ENCODE results near the gene AMER3. TPM values are rescaled to one million over a fixed set of nuclear protein-coding genes. Genes with fewer than 3 reads are reported as not detected.

The AMER3 gene
- total RNA-seq, 2 donors from 2014 or later: not detected

DNA sequence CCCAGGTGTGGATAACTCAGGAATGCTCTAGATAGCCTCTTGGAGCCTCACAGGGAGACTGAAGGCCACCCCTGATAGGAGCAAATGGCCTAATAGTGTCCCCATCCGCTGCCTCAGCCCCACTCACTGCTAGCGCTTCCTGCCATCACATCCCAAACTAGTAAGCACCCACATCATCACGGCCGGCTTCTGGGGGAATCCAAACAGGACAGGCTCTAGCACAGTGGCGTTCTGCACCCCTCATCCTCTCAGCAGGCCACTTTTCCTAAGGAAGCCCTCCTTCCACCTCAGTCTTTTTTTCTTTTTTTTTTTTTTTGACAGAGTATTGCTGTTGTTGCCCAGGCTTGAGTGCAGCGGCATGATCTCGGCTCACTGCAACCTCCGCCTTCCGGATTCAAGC lies 6.3 kb upstream of the AMER3 start:
- intact Hi-C loops (cut with DNase I): no loop called here
- no peak for ATAC-seq
- DNase-seq: no peak

DNA sequence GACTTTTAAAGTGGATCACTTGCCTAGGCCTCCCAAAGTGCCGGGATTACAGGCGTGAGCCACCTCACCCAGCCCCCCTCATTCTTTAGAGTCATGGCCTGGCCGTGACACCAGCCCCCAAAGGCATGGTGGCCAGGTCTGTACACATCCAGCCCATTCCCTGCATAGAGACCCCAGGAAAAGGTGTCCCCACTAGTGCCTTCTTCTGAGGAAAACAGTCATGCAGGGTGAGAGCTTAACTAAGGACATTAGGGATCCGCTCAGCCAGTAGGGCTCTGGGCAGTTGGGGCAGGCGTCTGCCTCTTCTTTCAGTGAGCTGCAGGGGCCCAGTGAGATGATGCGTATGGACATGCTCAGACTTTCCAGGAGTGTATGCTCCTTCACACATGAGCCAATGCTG lies 5.7 kb upstream of the AMER3 start:
- no peak for DNase-seq
- no peak for ATAC-seq
- intact Hi-C loops (cut with DNase I): no loop called here

DNA sequence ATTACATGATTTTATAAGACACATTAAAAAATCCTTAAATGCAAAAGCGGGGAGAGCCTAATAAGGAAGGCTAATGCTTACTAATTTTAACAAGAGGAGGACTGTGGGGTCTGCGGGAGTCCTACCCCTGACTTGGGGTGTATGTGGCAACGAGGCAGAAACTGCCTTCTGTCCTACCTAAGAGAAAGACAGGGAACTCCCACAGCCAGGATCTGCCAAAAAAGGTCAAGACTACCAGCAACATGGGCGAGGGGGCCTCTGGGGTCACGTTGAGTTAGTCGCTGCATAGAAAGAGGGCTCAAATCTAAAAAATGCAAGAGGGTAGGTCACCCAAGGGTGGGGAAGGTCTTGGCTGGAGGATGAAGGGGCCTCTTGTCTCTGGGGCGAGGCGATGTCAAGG lies 529 bp upstream of the AMER3 start:
- intact Hi-C loops (cut with DNase I): no loop called here
- DNase-seq (no peak), ATAC-seq (no peak)

DNA sequence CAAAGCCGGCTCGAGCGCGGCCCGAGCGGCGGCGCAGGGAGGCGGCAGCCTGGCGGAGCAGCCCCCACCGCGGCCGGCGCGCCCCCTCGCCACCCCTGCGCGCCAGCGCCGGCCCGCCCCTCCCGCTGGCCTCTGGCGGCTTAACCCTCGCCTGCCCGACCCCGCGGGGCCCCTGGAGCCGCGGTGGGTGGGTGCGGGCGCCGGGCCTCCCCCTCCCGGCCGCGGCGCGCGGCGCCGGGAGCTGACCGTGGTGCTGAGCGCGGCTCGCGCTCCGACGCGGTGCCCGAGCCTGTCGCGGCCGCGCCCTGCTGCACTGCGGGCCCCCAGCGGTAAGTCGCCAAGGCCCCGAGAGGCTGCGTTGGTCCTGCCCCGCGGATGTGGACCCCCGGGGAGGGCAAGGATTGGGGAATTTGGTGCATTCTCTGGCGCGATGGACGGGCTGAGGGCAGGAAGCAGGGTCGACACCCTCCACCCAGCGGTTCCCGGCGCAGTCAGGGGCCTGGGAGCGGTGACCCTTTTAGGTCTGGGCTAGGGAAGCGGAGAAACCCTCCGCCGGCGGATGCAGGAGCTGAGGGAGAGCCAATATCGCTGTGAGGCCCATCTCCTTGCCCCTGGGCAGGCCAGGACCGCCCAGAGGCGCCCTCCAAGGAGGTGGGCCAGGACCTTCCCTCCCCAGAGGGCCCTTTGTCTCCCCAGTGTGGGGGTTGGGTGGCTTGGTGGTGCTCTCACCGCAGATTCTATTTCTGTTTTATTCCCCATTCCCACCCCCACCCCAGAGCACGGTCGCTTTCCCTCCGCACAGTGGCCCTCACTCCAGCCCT lies 923 bp downstream of the AMER3 start:
- intact Hi-C loops (cut with DNase I): no loop called here
- no peak for DNase-seq
- ATAC-seq: peak; percentile 88

DNA sequence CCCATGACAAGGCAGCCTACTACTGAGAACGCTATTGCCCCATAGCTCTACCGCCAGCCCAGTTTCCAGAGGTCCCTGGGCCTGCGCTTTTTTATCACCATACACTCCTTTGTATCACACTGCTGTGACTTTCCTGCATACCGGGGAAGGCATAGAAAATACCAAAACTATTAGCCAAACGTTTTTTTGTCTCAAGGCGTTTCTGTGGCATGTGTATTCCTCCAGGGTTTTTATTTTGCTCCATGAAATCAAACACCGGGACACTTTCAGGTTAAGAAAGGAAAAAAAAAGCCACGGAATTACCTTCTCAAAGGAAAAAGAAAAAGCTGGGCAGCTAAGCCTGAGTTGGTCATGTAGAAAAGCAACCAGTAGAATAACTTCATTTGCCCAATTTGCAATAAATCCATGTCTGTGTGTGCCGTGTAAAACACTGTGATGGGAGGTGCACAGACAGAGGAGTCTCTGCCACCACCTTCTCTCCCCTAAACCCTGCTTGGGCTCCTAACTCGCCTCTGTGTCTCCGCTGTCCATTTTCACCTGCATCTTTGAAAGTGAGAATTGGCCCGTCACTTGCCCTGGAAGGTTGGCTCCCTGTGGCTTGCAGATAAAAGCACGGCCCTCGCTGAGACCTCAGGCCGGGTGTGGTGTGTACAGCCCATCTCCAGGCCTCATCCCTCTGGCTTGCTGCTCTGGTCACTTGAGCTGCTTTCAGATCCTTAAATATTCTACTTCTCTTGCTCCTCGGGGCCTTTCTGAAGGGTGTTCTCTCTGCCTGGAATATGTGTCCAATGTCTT lies 1.7 kb downstream of the AMER3 start:
- DNase-seq: no peak
- intact Hi-C loops (cut with DNase I): no loop called here
- no peak for ATAC-seq

DNA sequence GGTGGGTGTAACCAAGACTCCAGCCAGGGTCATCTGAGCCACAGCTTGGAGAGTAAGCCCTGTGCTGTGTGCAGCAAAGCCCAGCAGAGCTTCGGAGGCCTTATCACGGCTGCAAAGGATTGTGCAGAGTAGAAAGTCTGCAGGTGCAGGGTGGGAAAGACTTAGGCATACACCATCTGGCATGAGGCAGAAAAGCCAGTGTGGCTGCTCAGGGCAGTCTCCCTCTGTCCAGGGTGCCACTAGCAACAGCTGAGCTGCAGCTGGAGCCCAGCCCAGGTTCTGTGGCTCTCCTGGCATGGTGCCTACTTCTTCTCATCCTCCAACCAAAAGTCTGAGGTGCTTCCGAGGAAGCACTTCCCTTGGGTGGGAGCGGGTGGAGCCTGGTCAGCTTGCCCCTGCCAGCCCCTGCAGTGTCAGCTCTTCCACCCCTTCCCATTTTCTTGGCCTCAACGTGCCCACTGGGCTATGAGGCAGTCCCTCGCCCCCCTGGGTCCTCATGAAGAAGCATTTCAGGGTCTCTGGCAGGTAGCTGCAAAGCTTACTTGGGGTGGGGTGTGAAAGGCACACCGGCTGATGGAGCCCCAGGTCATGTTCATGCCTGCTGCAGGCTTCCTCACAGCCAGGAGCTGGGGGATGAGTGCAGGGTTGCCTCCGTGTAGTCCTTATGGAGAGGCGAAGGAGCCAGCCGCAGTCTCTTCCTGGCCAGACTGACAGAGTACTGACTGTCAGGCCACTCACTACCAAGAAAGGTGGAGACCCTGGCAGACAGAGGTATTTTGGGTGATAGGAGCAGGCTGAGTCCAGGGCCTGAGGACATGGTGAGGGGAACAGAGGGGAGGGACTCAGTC lies 4.8 kb downstream of the AMER3 start:
- intact Hi-C loops (cut with DNase I): no loop called here
- no peak for DNase-seq
- peak in 1 of 2 donors; percentile 9 for ATAC-seq

DNA sequence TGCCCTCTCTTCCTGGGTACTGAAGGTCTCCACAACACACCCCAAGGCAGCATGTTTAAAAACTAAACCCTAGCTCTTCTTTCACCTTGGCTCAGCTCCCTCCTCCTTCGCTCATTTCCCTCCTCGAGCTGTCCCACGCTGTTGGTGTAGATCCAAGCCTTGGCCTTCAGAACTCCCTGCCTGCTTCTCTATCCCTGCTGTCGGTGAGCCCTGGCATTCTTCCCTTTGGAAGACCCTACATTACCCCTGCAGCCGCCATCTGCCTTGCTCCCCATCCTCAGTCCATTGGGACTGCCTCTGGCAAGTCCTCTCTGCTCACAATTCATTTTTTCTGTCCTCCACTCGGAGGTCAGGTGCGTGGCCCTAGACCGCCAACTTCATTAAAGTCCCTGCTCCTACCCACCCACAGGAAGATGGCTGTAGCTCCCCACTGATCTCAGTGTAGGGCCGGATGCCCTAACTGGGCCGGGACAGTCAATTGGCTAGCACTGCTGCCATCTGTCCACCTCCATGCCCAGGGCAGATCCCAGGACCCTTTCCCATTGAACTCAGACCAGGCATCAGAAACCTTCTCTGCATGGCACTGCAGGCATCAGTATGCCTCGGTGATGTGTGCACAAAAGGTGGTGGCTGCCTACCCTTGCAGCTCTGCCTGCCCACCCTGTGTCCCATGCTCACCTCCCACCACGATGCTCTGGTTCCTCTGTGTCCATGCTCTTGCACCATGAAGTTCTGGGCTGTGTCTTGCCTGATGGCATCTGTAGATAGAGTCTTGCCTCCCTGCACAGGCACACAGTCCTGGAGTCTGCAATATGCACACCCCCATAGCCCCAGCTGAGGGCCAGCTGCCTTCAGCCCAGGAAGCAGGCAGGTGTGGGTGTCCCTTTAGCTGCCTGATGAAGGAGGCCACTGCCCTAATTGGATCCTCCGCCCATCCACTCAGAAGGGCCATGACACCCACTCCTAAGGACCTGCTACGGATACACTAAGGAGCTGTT lies 5.7 kb downstream of the AMER3 start:
- ATAC-seq: no peak
- intact Hi-C loops (cut with DNase I): no loop called here
- no peak for DNase-seq

DNA sequence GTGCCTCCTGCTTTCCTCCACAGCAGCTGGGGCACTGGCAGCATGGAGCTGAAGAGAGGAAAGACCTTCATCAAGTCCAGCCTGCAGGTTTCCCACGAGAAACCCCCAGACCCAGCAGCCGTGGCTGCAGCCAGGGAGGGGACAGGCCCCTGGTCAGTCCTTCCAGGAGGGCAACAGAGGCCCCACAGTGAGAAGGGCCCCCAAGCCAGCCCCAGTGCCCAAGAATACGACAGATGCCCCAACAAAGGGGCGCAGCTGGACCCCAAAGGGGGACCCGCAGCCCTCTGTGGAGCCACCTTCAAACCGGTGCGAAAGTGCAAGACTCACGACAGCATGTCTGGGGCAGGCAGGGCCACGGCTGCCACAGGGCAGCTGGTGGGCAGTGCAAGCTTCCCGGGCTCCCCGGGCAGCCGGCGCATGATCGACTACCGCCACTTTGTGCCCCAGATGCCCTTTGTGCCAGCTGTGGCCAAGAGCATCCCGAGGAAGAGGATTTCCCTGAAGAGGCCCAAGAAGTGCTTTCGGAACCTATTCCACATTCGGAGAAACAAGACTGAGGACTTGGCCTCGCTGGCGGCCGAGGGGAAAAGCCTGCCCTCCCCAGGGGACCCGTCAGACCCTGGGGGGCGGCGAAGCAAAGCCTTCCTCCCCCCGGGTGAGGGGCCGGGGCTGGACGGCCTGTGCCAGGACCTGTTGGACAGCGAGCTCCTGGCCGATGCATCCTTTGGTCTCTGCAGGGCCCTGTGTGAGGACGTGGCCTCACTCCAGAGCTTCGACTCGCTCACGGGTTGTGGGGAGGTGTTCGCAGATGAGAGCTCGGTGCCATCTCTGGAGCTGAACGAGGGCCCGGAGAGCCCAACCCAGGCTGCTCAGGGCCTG lies 6.9 kb downstream of the AMER3 start:
- DNase-seq (no peak), ATAC-seq (no peak)
- intact Hi-C loops (cut with DNase I): no loop called here

DNA sequence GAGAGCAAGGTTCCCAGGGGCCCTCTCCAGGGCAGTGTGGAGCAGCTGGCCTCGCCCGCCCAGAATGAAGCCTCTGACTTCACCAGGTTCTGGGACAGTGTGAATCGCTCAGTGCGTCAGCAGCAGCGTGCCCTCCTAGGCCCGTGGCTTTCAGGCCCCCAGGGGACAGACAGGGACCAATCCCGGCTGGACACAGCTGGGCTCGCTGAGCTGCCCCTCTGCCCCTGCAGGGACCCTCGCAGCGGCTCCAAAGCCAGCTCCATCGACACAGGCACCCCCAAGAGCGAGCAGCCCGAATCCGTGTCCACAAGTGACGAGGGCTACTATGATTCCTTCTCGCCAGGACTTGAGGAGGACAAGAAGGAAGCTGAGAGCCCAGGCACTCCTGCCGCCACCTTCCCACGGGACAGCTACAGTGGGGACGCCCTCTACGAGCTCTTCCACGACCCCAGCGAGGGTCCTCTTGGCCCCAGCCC lies 7.6 kb downstream of the AMER3 start:
- ATAC-seq: no peak
- DNase-seq: no peak
- intact Hi-C loops (cut with DNase I): no loop called here

DNA sequence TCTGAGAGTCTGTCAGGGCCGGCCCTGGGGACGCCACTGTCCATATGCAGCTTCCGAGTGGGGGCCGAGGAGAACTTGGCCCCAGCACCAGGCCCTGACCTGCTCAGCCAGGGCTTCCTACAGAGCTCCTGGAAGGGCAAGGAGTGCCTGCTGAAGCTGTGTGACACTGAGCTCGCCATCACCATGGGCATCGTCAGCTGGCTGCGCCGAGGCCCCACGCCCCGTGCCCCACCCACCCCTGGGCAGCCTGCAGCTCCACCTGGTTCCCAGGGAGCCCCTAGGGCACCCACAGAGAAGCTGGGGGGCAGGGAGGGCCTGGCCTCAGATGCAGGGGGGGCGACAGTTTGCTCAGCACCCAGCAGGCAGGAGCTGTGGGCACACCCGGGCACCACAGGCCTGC lies 8.1 kb downstream of the AMER3 start:
- intact Hi-C loops (cut with DNase I): no loop called here
- DNase-seq (no peak), ATAC-seq (no peak)

DNA sequence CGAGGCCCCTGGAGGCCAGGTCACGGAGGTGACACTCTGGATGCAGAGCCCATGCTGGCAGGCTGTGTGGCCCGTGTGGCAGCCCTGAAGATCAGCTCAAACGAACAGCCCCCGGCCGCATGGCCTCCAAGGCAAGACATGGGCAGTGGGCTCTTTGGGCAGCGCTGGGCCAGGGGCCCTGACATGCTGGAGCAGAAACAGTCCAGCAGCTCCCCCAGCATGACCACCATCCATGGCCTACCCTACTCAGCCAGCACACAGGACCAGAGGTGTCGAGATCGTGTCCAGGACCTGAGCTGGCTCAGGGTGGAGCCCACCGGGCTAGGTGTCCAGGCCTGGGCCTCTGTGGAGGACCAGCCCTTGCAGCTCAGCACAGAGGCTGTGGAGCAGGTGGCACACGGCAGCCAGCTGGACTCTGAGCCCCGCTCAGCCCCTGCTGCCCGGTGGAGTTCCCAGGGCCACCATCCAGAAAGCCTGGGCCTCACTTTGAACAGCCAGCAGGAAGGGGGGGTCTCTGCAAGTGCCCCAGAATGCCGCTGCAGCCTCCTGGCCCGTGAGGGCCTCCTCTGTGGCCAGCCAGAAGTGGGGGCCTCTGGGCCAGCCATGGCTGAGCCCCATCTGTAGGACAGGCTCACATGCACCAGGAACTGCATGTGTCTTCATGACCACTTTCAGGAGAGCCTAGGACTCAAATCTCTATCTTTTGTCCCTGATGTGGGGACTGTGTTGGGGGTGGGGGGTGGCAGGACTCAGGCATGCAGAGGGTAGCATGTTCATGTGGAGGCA lies 8.9 kb downstream of the AMER3 start:
- DNase-seq (no peak), ATAC-seq (no peak)
- intact Hi-C loops (cut with DNase I): no loop called here

DNA sequence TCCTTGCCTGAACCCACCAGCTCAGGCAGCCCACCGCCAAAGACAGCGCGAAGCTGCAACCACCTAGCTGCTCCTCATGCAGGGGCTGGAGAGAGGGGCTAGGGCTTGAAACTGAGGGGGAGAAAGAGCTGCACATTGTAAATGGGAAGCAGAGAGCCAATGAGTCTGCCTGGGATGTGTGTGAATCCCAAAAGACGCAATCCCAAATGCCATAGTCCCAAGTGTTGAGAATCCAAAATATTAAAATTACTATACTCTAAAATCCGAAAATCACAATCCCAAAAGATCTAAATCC lies 9.4 kb downstream of the AMER3 start:
- intact Hi-C loops (cut with DNase I): no loop called here

DNA sequence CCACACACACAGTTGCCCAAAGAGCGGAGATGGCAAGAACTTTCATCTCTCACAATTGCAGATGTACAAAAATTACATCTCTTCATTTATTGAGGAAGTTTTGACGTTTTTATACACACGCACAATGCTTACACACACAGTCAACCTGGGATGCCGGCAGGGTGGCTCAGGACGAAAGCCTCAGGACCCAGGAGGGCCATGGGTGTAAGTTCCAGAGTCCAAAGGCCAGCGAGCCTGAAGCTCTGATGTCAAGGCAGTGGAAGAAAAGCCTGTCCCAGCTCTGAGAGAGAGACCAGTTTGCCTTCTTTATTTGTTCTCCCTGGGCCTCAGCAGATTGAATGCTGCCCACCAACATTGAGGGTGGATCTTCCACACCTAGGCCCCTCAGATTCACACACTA lies 10.1 kb downstream of the AMER3 start:
- ATAC-seq: no peak
- intact Hi-C loops (cut with DNase I): no loop called here
- DNase-seq: no peak

More for the DNA sequence above, 9.4 kb downstream of the AMER3 start:
- DNase-seq: no peak
- ATAC-seq: no peak

DNA sequence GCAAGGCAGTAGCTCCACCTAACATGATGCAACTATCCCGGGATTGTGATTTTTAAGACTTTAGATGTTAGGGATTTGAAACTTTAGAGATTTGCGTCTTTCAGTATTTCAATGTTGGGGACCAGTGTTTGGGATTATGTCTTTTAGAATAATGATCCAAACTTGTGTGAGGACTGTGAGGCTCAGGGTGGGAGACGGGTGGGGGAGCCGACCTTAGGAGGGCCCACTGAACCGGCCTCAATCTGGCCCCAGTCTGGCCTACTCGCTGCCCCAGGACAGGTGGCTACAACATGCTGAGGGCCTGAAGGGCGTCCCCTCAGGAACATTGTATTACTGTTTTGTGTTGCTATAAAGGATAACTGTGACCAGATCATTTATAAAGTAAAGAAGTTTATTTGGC lies 10.7 kb downstream of the AMER3 start:
- intact Hi-C loops (cut with DNase I): no loop called here
- DNase-seq (no peak), ATAC-seq (no peak)

DNA sequence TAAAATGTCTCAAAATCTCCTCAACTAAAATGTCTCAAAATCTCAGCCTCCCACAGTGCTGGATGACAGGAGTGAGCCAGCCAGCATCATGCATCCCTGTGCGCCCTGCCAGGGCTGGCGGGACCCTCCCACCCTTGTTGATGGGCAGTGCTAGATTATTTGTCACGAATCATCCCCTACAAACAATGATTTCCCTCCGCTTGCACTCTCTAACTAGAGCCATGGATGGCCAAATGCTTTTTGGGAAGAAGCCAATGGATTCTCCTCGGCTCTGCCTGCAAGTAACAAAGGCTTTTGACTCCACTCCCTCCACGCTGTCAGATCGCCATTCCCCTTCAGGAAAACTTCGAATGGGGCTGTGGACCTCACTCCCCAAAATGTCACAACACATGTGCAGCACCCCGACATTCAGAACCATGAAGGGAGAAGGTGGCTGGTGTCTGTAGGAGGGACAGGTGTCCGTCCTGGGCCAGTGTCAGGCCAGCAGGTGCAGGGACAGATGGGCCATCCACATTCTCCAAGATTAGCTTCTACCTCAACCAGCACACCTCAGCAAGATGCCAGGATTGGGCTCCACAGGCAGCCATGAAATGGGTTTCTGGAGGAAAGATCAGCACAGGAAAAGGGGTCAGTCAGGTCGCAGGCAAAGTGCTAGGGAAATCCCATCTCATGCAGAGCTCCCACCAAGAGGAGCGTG lies 11.5 kb downstream of the AMER3 start:
- DNase-seq (no peak), ATAC-seq (no peak)
- intact Hi-C loops (cut with DNase I): no loop called here

DNA sequence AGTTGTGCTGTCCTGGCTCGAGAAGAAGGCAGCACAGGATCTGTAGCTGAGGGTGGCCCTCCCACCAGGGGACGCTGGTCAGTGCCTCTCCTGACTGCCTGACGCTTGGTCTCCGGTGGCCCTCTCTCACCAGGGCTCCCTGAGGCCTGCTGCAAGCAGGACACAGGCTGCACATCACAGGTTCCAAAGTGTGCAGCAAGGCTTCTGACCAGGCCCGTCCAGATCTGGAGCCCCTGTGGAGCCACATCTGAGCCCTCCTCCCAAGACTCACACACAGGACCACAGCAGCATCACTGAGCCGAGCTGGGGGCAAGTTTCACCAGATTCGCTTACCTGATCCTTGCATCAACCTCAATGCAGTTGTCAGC lies 12.1 kb downstream of the AMER3 start:
- ATAC-seq (no peak), DNase-seq (no peak)
- intact Hi-C loops (cut with DNase I): no loop called here
